Stimulated activated CD8-positive, alpha-beta memory T cell treated with anti-CD3 and anti-CD28 coated beads, Interleukin-7, amount 100 ng/mL, for 24 hours (primary cell): ENCODE measurements around the gene SEMA4D.

Experiments used
- DNase-seq: peaks from one replicate; pipeline ENCODE4 v3.0.0-alpha.2; 2020; ENCODE audit warnings: low read depth

Gene SEMA4D, protein sequence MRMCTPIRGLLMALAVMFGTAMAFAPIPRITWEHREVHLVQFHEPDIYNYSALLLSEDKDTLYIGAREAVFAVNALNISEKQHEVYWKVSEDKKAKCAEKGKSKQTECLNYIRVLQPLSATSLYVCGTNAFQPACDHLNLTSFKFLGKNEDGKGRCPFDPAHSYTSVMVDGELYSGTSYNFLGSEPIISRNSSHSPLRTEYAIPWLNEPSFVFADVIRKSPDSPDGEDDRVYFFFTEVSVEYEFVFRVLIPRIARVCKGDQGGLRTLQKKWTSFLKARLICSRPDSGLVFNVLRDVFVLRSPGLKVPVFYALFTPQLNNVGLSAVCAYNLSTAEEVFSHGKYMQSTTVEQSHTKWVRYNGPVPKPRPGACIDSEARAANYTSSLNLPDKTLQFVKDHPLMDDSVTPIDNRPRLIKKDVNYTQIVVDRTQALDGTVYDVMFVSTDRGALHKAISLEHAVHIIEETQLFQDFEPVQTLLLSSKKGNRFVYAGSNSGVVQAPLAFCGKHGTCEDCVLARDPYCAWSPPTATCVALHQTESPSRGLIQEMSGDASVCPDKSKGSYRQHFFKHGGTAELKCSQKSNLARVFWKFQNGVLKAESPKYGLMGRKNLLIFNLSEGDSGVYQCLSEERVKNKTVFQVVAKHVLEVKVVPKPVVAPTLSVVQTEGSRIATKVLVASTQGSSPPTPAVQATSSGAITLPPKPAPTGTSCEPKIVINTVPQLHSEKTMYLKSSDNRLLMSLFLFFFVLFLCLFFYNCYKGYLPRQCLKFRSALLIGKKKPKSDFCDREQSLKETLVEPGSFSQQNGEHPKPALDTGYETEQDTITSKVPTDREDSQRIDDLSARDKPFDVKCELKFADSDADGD

DNA sequence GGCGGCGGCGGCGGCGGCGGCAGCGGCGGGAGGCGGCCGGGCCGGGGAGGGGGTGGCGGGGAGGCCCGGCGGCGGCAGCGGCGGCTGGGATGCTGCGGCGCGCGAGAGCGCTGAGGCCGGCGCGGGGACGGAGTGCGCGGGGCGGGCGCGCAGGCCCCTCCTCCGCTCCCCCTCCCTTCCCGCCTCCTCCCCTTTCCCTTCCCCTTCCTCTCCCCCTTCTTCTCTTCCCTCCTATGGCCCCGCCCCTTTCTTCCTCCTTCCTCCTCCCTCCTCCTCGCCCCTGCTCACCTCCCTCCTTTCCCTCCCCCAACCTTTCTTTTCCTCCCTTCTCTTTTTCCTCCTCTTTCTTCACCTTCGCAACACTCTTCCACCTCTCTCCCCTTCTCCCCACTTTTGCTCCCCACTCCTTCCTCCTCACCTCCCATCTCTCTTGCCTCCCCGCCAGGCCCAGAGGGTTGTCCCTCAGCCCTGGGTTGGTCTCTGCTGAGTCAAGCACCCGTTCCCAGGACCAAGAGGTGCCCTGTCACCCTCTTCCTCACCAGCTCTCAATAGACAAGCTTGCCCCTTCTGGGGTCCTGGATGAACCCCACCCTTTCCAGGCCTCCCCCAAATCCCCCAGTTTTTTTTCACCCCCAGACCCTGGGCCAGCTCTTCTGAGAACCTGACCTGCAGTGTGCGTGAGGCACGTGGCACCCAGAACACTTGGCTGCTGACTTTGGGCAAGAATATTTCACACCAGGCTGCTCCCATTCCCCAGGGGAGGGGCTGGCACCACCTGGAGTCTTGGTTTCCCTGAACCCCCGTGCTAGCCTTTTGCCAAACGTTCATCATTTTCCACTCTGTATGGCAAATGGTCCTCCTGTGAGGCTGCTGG is at the start of gene SEMA4D:
TSS of gene SEMA4D (minus strand) at position 136 of the 874 bp plus-strand sequence. CDS start 92,657 bp downstream, outside the sequence.
- no peak for DNase-seq

- DNase-seq, result no peak
These were observed 49.1 kb upstream of the SEMA4D start for GRCh38 chr9:89547000-89547399.

- DNase-seq, result no peak
These were observed 46.4 kb upstream of the SEMA4D start for GRCh38 chr9:89544279-89544661.

DNA sequence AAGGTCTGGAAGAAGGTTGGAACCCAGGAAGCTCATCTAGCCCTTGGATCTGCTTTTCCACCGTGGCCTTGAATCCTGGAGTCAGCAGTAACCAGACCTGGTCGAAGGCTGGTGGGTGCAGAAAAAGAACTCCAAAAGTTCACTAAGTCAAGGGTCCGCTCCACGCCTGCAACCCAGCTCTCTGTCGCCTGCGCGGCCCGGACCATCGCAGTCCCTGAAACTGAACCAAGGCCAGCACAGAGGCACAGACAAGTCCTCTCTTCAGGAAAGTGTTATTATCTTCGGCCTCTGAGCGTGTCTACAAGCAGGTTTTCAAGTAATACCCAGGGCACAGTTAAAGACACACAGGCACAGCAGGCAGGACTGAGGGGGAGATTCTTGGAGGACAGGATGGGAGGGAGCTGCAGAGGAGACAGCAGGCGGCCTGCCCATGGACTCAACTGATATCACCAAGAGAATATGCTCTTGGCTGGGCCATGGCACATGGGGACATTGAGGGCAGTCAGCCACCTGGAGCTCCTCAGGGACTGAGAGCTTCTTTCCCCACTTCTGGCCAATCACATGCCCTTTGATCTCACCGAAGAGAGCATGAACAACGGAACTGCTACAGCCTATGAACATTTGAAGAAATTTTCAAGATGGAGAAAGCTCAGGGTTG is 45.8 kb upstream of the SEMA4D start:
- no peak for DNase-seq

DNA sequence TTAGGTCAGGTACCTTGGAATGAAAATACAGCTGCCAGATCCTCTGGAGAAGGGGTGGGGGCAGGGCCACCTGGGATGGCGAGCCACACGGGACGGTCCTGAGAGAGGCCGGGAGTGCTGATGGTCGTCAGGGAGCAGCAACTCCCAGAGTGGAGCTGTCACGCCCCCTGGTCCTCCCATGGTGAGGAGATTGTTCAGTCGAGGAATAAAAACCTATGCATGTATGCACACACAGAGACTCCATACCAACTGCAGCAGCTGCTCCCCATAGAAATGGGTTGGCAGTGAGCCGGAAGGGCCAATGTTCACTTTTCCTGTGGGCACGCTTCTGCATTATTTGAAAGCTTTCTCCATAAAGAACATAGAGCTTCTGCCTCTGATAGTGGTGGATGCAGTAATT is 45.2 kb upstream of the SEMA4D start:
- DNase-seq, result no peak

DNA sequence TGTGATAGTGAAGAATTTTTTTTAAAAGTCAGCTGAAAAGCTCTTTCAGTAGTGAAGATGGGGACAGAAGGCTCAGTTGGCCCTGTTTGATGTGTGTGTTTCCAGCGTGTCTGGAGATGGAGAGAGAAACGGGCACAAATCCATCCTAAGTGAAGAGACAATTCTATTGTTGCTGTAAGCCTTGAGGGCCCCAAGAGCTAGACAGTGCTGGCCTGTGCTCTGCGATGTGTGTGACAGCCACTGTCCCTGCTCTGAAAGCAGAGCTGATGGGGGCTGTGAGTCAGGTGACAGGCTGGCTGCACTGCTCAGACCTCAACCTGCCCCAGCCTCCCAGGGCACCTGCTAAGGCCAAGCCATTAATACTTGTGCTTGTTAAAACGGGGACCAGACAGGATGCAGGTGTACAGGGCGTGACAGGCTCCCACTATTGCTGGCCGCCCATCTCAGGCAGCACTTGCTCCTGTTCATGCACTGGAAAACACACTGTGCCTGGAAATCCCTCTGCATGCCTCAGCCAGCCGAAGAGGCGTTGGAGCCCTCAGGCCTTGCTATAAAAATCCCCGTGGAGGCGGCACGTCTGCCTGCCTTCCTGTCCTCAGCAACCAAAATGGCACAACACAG is 44.6 kb upstream of the SEMA4D start:
- DNase-seq, result no peak

GRCh38 chr9:89541798-89542197 is 43.9 kb upstream of the SEMA4D start:
- DNase-seq, result no peak

GRCh38 chr9:89539374-89539773 is 41.5 kb upstream of the SEMA4D start:
- no peak for DNase-seq

DNA sequence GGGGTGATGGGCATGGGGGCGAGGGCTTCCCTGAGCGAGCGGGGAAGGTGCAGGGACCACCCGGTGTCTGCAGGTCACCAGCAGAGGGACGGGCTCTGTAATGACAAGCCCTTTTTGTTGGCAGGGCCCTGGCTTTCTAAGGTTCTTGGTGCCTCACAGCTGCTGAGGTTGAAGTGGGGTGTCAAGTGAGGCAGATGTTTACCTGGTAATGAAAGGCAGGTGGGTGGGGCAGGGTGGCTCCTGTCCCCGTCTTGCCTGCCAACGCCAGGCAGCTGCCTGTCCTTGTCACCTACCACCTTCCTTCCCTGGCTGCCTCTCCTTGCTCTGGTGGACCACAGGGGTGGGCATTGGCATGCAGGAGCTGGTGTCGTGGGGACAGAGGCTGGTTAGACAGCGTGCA is 41.0 kb upstream of the SEMA4D start:
- DNase-seq, result no peak

DNA sequence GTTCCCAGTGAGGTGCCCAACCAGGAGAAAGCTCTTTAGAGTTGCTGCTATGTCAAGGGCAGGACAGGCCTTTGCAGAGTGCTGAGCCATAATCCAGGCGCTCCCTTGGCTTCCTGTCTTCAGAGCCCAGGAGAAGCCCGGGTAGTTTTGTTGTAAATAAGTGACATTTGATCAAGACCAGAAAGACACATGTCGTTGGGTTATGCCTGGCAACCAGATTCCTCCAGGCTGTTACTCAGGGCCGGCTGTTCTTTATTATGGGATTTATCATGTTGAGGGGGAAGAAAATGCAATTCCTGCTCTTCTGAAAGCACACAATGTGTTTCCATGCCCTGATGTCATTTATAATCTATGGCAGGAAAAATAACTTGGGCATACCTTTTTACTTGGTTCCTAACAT is 39.3 kb upstream of the SEMA4D start:
- no peak for DNase-seq

- no peak for DNase-seq
These were observed 38.7 kb upstream of the SEMA4D start for GRCh38 chr9:89536600-89536999.

GRCh38 chr9:89536145-89536574 is 38.2 kb upstream of the SEMA4D start:
- DNase-seq, result no peak

- no peak for DNase-seq
These were observed 37.5 kb upstream of the SEMA4D start for GRCh38 chr9:89535461-89535860.

- no peak for DNase-seq
These were observed 36.8 kb upstream of the SEMA4D start for GRCh38 chr9:89534515-89535287.

GRCh38 chr9:89533411-89534095 is 35.6 kb upstream of the SEMA4D start:
- no peak for DNase-seq

- DNase-seq, result no peak
These were observed 35.0 kb upstream of the SEMA4D start for GRCh38 chr9:89532944-89533343.

DNA sequence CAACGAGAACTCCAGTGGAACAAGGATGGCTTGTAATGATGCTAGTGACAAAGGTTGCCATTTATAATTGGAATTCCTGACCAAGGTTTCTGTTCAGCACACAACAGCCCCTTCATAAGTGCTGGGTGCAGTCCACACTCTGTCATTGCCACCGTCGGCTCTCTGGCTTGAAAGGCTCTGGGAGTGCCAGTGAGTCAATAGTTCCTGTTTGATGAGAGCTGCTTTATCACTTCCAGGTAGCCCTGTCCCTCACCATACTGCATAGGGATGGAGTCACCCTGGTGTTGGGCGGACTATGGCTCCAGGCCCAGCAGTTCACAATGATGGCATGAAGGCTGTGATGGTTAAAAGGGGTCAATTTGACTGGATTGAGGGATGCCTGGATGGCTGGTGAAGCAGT is 34.6 kb upstream of the SEMA4D start:
- no peak for DNase-seq

DNA sequence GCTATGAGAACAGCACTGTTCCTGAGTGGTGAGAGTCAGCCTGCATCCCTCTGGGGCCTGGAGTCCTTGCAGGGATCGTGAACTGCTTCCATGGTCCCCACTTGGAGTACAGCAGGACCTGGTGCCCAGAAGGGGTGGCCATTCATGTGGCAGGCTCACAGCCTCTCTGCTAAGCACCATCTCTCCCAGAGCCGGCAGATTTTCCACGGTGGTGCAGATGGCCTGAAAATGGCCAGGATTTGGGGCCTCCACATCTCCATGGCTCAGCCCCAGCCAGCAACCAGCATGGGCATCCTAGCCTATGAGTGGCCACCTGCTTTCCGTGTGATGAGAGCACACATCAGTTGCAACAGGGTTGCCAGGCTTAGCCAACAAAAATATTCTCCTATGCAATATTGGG is 33.9 kb upstream of the SEMA4D start:
- DNase-seq, result no peak

DNA sequence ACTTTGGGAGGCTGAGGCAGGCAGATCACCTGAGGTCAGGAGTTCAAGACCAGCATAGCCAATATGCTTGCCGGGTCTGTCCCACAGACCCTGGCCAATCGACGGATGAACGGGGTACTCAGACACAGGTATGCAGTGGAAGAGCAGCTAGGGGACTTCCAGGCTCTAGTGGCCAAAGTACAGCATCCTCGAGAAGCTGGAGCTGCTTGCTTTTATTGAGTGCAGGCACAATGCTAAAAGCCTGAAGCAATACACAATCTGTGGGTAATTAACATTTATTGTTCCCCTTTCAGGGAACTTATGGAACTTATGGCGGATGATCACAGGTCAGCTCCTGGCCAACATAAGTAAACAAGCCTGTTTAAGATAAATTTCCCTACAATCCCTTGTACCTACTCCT is 32.8 kb upstream of the SEMA4D start:
- no peak for DNase-seq
